Thyroid gland (tissue), 4 donors: Measurements from ENCODE around the gene RNF213. TPM values are rescaled to one million over a fixed set of nuclear protein-coding genes. Genes with fewer than 3 reads are reported as not detected.

Experiments used
- DNase-seq, 2 donors: peaks; one replicate each; pipeline ENCODE4 v3.0.0-alpha.2; 2019
- H3K27ac ChIP-seq, 3 donors: fragments of 200-600 bp; sonication (generic); 1 replicate in 2 of 3; 2 replicates in 1 of 3; pipeline ENCODE4 v1.5.1; 2016 to 2019; ENCODE audit warnings: mild to moderate bottlenecking in 1 of 3, moderate library complexity in 1 of 3
- H3K27me3 ChIP-seq: fragments of 200-600 bp; sonication (generic); one replicate; pipeline ENCODE4 v1.5.1; 2019
- H3K36me3 ChIP-seq, 2 donors: fragments of 200-600 bp; sonication (generic); one replicate each; pipeline ENCODE4 v1.5.1; 2016 to 2019
- H3K4me1 ChIP-seq, 2 donors: fragments of 200-600 bp; sonication (generic); one replicate each; pipeline ENCODE4 v1.5.1; 2017 to 2019
- H3K4me3 ChIP-seq, 3 donors: fragments of 200-600 bp; sonication (generic); replicated peaks in 1 of 3; 1 replicate in 2 of 3; 2 replicates in 1 of 3; pipeline ENCODE4 v1.5.1; 2016; ENCODE audit warnings: mild to moderate bottlenecking in 1 of 3
- H3K9me3 ChIP-seq: fragments of 200-600 bp; sonication (generic); one replicate; pipeline ENCODE4 v1.5.1; 2017
- CTCF ChIP-seq, 6 experiments: fragments of 200-600 bp in 3 of 6; fragments of 450-650 bp in 3 of 6; sonication (generic) in 3 of 6; IDR thresholded peaks; one replicate each; pipeline ENCODE4 v1.5.1; 2016 to 2019; ENCODE audit warnings: antibody characterized with exemption in 6 of 6, mild to moderate bottlenecking in 2 of 6, inconsistent platforms in 1 of 6, moderate library complexity in 1 of 6
- POLR2A ChIP-seq, 2 donors: fragments of 450-650 bp; IDR thresholded peaks; one replicate each; pipeline ENCODE4 v1.6.1; 2017; ENCODE audit warnings: antibody characterized with exemption in 2 of 2, mild to moderate bottlenecking in 2 of 2, moderate library complexity in 1 of 2
- WGBS, 2 donors: methylation state at CpG; one replicate each; pipeline ENCODE4 v1.1.5; 2017; 5-methylcytosine and 5-hydroxymethylcytosine counted together
- intact Hi-C: fragments of 100-400 bp; cut with DNase I; formaldehyde crosslinking; loops from one replicate; pipeline ENCODE4 v1.15.1; 2023
- total RNA-seq, 4 donors: library from RNA; depleted of rRNA; stranded (reverse); fragments of >200 nt; gene quantifications; one replicate each; pipeline ENCODE4 v1.2.3, GENCODE V29; 2016

RNF213 gene
- total RNA-seq, 4 donors from 2014 or later = 107 to 245 (median 187) TPM

DNA sequence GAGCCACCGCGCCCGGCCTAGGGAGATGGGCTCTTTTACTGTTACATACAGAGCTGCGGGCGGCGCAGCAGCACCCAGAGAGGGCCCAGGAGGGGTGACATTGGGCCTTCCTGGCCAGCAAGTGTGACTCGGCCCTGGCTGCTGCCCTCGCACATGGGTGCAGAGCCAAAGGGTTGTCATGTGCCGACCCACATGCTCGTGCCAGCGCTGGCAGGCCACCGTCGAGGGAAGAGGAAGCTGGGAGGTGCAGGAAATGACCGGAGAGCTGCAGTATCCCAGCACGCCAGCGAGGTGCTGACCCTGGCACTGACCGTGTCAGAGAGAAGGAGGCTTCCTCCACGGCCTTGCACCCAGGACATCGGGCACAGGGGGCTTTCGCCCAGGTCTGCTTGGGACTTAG is 162.3 kb downstream of the RNF213 start:
- Histone ChIP-seq H3K27ac (no peak overlapping the region), H3K36me3 (no peaks in the 10 kb centered on the region), H3K9me3 (no peaks in the 10 kb centered on the region), H3K4me1 (peaks cover 0 to 6% of the 10 kb centered on the region in 2 donors), H3K4me3 (no peak overlapping the region), H3K27me3 (no peaks in the 10 kb centered on the region)
- DNase-seq = peak in 1 of 2 donors; percentile 15
- intact Hi-C loops = loop anchor here (10.0 kb wide), 2 partner anchors 442 to 682 kb away; no protein-coding TSS in a partner anchor
- no peak for TF ChIP-seq CTCF (IDR thresholded peaks at IDR 0.05)
- TF ChIP-seq POLR2A (IDR thresholded peaks at IDR 0.05) = no peak
- 69 to 78% methylated on average over 16 to 19 of the region's 20 CpGs for WGBS, 2 donors

DNA sequence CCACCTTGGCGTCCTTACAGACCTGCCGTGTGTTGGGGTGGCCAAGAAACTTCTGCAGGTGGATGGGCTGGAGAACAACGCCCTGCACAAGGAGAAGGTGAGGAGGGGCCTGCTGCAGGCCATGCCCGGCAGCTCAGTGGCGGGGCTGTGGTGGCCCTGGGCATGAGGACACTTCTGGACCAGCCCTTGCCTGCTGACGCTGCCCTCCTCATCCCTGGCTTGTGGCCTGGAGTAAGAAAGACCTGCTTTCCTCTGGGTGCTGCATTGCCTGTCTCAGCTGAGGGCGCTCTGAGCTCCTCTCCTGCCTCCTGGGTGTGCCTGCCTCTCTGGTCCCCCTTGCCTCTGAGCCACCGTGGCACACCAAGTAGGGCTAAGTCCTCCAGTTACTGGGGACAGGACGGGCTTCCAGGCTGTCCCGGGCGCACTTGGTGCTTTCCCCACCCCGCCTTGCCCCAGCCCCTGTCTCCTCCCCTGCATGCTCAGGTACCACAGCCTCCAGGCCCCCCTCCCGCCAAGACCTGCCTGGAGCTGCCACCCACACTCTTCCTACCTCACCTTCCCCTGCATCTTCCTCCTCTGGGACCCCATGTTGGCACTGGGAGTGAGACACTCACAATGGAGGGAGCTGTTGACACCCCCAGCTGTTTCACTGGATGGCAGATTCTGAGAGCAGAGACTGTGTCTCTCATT is 163.0 kb downstream of the RNF213 start:
- intact Hi-C loops = loop anchor here (10.0 kb wide), 2 partner anchors 441 to 681 kb away; no protein-coding TSS in a partner anchor

DNA sequence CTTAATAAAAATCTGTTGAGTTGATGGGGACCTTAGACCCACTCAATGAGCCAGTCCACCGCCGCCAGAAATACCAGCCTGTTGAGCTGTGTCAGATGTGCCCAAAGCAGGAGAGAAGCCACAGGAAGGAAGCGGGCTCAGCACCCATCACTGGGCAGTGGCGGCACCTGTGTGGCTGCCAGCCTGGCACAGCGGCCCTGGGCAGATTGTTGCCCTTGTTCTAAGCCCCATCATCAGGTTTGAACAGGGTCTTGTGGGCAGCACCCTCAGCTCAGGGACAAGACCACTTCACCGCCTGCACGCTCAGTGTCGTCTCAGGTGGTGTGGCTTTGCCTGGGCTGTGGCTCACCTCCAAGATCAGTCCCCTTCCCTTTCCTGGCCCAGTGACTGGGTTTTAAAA is 163.6 kb downstream of the RNF213 start:
- Histone ChIP-seq H3K4me3 (no peak overlapping the region), H3K36me3 (no peaks in the 10 kb centered on the region), H3K27me3 (no peaks in the 10 kb centered on the region), H3K4me1 (peaks cover 0 to 6% of the 10 kb centered on the region in 2 donors), H3K27ac (no peak overlapping the region), H3K9me3 (no peaks in the 10 kb centered on the region)
- TF ChIP-seq POLR2A (IDR thresholded peaks at IDR 0.05) = no peak
- DNase-seq = no peak
- 50 to 79% methylated on average over 2 to 8 of the region's 8 CpGs for WGBS, 2 donors
- intact Hi-C loops = loop anchor here (10.0 kb wide), 2 partner anchors 441 to 681 kb away; no protein-coding TSS in a partner anchor

More for the DNA sequence above, 163.0 kb downstream of the RNF213 start:
- H3K9me3 ChIP-seq = no peaks in the 10 kb centered on the region
- peaks cover 0 to 6% of the 10 kb centered on the region in 2 donors for H3K4me1 ChIP-seq
- H3K27ac ChIP-seq = no peak overlapping the region
- no peak overlapping the region for H3K4me3 ChIP-seq
- H3K27me3 ChIP-seq = no peaks in the 10 kb centered on the region
- WGBS, 2 donors = 53 to 61% methylated on average over 5 to 7 of the region's 13 CpGs
- TF ChIP-seq POLR2A (IDR thresholded peaks at IDR 0.05) (no peak), CTCF (IDR thresholded peaks at IDR 0.05) (no peak)
- no peak for DNase-seq
- no peaks in the 10 kb centered on the region for H3K36me3 ChIP-seq

GRCh38 chr17:80424878-80425765 is 164.5 kb downstream of the RNF213 start:
- no peaks in the 10 kb centered on the region for H3K27me3 ChIP-seq
- no peak for DNase-seq
- H3K9me3 ChIP-seq = no peaks in the 10 kb centered on the region
- intact Hi-C loops = loop anchor here (5.0 to 10.0 kb wide), 4 partner anchors 152 to 680 kb away; no protein-coding TSS in a partner anchor
- 68 to 76% methylated on average over 13 to 24 of the region's 27 CpGs for WGBS, 2 donors
- no peak overlapping the region for H3K4me3 ChIP-seq
- no peaks in the 10 kb centered on the region for H3K36me3 ChIP-seq
- H3K27ac ChIP-seq = no peak overlapping the region
- H3K4me1 ChIP-seq = peaks cover 0 to 6% of the 10 kb centered on the region in 2 donors
- TF ChIP-seq CTCF (IDR thresholded peaks at IDR 0.05) (no peak), POLR2A (IDR thresholded peaks at IDR 0.05) (no peak)

GRCh38 chr17:80425835-80426426 is 165.3 kb downstream of the RNF213 start:
- whole genome bisulfite sequencing, 2 donors = 87 to 91% methylated on average over 8 to 9 of the region's 9 CpGs
- Histone ChIP-seq H3K9me3 (no peaks in the 10 kb centered on the region), H3K36me3 (no peaks in the 10 kb centered on the region), H3K27ac (no peak overlapping the region), H3K4me1 (peaks cover 0 to 6% of the 10 kb centered on the region in 2 donors), H3K4me3 (no peak overlapping the region), H3K27me3 (no peaks in the 10 kb centered on the region)
- TF ChIP-seq CTCF (IDR thresholded peaks at IDR 0.05) (no peak), POLR2A (IDR thresholded peaks at IDR 0.05) (no peak)
- no peak for DNase-seq
- intact Hi-C loops = loop anchor here (5.0 to 10.0 kb wide), 4 partner anchors 151 to 679 kb away; no protein-coding TSS in a partner anchor
